GM12892 (cell line): ENCODE measurements around the gene ARL3.

ENCODE experiments used
- POLR2A ChIP-seq: IDR thresholded peaks from 2 replicates; pipeline ENCODE4 v1.6.1; 2011; ENCODE audit warnings: low read depth, low read length, control low read depth
- POLR2AphosphoS5 ChIP-seq: IDR thresholded peaks from 2 replicates; pipeline ENCODE4 v1.6.1; 2011; ENCODE audit warnings: low read depth, low read length, control low read depth

- no peak for TF ChIP-seq POLR2A
- TF ChIP-seq POLR2AphosphoS5: no peak
Observed at GRCh38 chr10:102727037-102727818, 13.0 kb upstream of the ARL3 start.
